ENCODE results near the gene PKN2. TPM values are rescaled to one million over a fixed set of nuclear protein-coding genes. Genes with fewer than 3 reads are reported as not detected.

Gene PKN2
- total and polyA plus RNA-seq, 2 of the 8 experiments (the other 6 are each of a cell fraction or from before 2014, with no cell fraction given) = 7.8 to 32.0 TPM

DNA sequence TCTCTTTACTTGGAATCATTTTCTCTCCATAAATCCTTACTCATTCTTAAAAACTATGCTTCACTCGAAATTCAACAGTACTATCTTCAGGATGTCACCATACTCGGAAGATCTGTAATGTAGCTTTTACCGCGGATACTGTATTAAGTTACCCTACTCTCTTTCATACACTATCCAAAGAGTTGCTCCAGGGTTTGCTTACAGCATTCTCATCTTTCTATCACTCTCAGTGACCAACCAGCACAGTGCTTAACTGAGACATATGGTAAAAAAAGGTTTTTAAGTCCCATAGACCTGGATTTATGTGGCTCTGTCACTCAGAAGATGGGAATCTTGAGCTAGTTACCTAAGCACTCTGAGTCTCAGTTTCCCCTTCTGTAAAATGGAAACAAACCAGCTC is 191.5 kb downstream of the PKN2 start (continued):
- TF ChIP-seq, protein P1, sequence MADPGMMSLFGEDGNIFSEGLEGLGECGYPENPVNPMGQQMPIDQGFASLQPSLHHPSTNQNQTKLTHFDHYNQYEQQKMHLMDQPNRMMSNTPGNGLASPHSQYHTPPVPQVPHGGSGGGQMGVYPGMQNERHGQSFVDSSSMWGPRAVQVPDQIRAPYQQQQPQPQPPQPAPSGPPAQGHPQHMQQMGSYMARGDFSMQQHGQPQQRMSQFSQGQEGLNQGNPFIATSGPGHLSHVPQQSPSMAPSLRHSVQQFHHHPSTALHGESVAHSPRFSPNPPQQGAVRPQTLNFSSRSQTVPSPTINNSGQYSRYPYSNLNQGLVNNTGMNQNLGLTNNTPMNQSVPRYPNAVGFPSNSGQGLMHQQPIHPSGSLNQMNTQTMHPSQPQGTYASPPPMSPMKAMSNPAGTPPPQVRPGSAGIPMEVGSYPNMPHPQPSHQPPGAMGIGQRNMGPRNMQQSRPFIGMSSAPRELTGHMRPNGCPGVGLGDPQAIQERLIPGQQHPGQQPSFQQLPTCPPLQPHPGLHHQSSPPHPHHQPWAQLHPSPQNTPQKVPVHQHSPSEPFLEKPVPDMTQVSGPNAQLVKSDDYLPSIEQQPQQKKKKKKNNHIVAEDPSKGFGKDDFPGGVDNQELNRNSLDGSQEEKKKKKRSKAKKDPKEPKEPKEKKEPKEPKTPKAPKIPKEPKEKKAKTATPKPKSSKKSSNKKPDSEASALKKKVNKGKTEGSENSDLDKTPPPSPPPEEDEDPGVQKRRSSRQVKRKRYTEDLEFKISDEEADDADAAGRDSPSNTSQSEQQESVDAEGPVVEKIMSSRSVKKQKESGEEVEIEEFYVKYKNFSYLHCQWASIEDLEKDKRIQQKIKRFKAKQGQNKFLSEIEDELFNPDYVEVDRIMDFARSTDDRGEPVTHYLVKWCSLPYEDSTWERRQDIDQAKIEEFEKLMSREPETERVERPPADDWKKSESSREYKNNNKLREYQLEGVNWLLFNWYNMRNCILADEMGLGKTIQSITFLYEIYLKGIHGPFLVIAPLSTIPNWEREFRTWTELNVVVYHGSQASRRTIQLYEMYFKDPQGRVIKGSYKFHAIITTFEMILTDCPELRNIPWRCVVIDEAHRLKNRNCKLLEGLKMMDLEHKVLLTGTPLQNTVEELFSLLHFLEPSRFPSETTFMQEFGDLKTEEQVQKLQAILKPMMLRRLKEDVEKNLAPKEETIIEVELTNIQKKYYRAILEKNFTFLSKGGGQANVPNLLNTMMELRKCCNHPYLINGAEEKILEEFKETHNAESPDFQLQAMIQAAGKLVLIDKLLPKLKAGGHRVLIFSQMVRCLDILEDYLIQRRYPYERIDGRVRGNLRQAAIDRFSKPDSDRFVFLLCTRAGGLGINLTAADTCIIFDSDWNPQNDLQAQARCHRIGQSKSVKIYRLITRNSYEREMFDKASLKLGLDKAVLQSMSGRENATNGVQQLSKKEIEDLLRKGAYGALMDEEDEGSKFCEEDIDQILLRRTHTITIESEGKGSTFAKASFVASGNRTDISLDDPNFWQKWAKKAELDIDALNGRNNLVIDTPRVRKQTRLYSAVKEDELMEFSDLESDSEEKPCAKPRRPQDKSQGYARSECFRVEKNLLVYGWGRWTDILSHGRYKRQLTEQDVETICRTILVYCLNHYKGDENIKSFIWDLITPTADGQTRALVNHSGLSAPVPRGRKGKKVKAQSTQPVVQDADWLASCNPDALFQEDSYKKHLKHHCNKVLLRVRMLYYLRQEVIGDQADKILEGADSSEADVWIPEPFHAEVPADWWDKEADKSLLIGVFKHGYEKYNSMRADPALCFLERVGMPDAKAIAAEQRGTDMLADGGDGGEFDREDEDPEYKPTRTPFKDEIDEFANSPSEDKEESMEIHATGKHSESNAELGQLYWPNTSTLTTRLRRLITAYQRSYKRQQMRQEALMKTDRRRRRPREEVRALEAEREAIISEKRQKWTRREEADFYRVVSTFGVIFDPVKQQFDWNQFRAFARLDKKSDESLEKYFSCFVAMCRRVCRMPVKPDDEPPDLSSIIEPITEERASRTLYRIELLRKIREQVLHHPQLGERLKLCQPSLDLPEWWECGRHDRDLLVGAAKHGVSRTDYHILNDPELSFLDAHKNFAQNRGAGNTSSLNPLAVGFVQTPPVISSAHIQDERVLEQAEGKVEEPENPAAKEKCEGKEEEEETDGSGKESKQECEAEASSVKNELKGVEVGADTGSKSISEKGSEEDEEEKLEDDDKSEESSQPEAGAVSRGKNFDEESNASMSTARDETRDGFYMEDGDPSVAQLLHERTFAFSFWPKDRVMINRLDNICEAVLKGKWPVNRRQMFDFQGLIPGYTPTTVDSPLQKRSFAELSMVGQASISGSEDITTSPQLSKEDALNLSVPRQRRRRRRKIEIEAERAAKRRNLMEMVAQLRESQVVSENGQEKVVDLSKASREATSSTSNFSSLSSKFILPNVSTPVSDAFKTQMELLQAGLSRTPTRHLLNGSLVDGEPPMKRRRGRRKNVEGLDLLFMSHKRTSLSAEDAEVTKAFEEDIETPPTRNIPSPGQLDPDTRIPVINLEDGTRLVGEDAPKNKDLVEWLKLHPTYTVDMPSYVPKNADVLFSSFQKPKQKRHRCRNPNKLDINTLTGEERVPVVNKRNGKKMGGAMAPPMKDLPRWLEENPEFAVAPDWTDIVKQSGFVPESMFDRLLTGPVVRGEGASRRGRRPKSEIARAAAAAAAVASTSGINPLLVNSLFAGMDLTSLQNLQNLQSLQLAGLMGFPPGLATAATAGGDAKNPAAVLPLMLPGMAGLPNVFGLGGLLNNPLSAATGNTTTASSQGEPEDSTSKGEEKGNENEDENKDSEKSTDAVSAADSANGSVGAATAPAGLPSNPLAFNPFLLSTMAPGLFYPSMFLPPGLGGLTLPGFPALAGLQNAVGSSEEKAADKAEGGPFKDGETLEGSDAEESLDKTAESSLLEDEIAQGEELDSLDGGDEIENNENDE (IDR thresholded peaks at IDR 0.05; ENCODE audit: insufficient replicate concordance, low read length) = no peak
- TF ChIP-seq SP1 (IDR thresholded peaks at IDR 0.05; ENCODE audit: low read depth, low read length) (no peak), TAF7 (optimal IDR thresholded peaks at IDR 0.05; ENCODE audit: borderline replicate concordance, low read depth, low read length) (no peak), CHD2 (IDR thresholded peaks at IDR 0.05; ENCODE audit: low read length) (no peak), RAD21 (IDR thresholded peaks at IDR 0.05 in 1 of 2, conservative IDR thresholded peaks at IDR 0.05 in 1 of 2; ENCODE audit: low read depth in 2 of 2, low read length in 2 of 2) (no peak), BRCA1 (IDR thresholded peaks at IDR 0.05; ENCODE audit: low read depth, low read length) (no peak), BACH1 (IDR thresholded peaks at IDR 0.05; ENCODE audit: low read length) (no peak), JUND (IDR thresholded peaks at IDR 0.05; ENCODE audit: low read length) (no peak), NANOG (IDR thresholded peaks at IDR 0.05; ENCODE audit: insufficient read depth, low read depth, low read length, poor library complexity, severe bottlenecking) (no peak), RNF2 (IDR thresholded peaks at IDR 0.05; ENCODE audit: borderline replicate concordance, low read depth, low read length, missing control alignments, poor library complexity, severe bottlenecking) (no peak), SUZ12 (IDR thresholded peaks at IDR 0.05; ENCODE audit: low read length) (no peak)

All from H1 (cell line).